Measurements from ENCODE around the gene UNC5C.
"Not testable (repeated sequence)": the region's sequence is repeated elsewhere in the genome, so short reads cannot be mapped to it uniquely, and the experiment has no call there.

Gene UNC5C

DNA sequence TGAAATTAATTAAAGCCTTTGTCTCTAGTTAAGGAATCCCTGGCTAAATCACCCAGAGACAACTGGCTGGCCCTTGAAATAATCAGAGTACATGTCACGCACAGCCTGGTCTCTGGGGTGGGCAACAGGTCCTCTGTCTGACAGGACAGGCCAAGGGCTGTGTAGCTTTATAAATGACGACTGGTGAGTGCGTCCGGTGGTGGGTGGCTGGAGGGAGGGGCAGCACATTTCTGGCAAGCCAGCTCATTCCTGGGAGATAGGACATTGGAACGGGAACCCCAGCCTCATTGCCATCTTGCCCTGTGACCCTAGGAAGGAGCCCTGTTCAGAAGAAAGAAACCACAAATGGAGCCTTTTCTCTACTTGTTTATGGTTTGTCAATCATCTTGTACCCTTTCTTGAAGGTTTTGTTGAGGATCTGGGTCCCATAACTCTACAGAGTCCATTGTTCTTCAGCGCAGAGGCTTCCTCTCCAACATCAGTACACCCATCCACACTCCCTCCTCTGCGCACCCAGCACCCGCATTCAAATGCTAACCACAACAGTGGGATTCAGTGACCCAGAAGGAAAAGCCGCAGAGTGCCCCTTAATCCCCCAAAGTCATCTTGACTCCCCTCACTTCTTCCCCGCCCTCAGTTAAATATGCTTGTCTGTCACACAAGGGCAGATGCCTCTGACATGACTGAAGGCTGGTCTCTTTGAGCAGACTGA lies 368.1 kb downstream of the UNC5C start:
- DNase-seq (ENCODE audit: low read depth in 2 of 2): no peak

DNA sequence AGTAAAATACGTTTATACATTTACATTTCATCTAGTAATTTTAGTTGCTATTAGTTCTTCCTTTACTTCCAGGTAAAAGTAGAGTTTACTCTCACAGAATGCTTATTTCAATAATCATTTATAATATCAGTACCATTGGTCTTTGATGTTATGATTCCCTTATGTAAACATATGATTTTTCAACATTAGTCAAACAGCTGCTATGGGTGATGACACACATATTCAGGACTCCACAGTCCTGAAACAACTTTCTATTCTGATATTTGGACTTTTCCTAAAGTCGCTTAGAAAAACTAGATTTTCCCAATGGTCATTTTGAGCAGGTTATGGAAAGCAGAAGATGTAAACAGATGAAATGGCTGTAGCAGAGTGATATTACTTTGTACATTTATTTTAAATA lies 369.8 kb downstream of the UNC5C start:
- DNase-seq (ENCODE audit: low read depth in 2 of 2): no peak

DNA sequence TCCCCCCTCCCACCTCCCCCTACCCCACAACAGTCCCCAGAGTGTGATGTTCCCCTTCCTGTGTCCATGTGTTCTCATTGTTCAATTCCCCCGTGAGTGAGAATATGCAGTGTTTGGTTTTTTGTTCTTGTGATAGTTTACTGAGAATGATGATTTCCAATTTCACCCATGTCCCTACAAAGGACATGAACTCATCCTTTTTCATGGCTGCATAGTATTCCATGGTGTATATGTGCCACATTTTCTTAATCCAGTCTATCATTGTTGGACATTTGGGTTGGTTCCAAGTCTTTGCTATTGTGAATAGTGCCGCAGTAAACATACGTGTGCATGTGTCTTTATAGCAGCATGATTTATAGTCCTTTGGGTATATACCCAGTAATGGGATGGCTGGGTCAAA lies 377.4 kb downstream of the UNC5C start:
- DNase-seq (ENCODE audit: low read depth in 2 of 2): not testable (repeated sequence)

DNA sequence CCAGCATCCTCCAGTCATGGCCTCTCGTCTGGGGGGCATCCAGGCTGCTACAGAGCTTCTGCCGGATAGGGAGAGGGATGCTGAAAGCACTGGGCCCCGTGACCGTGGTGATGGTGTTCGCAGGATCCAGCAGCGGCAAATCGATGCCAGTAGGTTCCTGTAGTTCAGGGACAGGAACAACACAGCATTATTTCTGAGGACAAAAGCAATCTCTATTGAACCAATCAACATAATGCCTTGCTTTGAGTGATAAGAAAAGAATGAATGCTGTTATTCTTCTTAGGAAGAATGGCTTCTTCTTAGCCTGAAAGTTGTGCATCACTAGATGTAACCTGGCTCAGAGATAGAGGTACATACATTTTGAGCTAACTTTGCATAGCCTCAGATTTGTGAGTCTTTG lies 378.6 kb downstream of the UNC5C start:
- no peak for DNase-seq (ENCODE audit: low read depth in 2 of 2)

DNA sequence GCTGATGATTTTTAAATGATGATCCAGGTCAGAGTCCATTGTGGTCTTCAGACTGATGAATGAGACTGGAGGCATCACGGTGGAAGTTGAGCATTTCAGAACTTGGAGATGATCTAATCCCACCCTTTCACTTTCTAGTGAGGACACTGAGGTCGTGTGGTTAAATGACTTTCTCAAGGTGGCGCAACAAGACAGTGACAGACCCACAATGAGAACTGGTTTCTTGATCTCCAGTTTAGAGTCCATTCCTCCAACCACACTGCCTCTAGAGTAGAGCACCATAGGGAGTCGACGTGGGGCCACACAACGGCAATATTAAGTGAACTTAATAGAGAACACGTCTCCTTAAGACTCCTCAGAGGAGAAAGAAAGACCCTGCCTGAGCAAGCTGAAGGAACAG lies 381.0 kb downstream of the UNC5C start:
- no peak for DNase-seq (ENCODE audit: low read depth in 2 of 2)

DNA sequence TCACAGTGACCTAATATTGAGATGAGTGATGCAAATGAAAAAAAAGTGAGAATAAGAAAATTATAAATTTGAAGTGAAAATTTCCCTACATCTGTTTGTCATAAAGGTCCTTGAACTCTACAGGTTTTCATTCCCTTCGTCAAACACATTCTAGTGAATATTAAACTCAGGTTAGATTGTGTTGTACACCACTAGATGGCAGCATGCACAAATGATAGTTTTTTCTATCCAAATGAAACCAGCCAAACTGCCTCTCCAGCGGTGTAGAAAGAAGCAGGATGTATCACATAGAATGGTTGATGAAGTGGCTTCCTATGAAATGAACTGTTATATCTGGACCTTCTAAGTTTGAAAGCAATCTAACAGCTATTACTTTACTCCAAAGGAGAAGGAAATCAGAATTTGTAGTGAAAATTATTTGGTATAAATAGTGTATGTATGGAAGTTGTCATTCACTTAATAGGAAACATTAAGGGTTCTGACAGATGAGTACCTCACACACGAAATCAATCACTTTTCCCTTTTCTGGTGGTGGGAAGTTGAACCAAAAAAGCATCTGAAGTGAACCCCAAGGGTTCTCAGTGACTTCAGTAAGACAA lies 382.7 kb downstream of the UNC5C start:
- no peak for DNase-seq (ENCODE audit: low read depth in 2 of 2)

DNA sequence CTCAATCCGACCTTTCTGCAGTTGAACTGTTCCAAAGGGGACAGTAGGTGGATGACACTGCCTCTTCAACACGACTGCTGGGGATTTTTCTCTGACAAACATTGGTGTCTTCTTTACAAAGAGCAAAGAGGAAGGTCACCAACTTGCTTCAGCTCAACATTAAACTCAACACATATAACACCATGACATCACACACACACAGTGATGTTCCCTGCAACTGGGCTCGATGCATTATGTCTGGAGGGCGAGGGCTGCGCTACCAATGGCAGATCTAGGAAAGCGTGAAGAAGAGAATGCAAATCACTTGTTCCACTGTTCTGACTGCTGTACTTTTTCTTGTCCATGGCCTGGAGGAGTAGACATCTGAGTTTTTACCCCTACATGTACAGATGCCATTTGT lies 385.9 kb downstream of the UNC5C start:
- no peak for DNase-seq (ENCODE audit: low read depth in 2 of 2)

DNA sequence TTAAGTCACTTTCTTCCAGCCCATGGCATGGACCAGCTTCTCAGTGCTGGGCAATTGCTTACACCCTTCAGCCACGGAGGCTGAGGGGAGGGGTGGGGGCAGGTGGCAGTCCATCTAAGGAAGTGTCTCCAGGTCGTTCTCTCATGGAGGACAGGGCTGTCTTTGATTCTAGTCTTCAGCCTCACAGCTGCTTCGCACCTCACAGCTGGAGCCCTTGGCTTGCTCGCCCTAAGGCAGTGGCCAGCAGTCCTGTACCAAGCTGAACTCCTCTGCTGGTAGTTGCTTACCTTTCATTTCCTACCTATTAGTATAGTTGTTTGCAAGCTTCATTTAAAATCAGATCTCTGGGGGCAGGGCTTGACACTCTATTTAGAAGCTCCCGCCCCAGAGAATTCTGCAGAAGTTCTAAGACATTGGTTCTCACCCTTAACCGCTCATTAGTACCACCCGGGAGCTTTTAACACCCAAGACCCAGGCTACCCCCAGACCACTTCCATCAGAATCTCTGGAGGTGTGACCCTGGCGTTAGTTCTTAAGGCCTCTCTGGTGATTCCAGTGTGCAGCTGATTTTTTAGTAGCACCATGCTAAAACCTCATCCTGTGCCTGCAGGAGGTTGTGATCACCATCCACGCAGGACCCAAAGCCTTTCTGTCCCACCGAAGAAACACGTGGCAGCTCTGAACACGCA lies 386.8 kb downstream of the UNC5C start:
- DNase-seq (ENCODE audit: low read depth in 2 of 2): no peak

DNA sequence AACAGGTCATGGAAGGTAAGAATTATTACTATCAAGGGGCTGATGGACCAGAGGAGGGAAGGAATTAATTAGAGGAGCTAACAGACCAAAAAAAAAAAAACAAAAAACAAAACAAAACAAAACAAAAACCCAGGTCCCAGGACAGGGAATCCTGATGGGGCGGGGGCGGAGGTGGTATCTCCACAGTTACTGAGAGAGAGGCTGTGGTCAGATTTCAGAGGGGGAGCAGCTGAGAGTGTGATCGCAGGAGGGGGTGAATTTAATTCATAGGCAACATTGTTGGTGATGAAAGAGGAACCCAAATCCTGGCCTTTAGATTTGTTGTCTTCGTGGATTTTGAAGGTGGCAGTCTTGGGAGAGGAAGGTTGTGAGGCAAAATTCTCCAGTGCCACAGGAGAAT lies 389.4 kb downstream of the UNC5C start:
- no peak for DNase-seq (ENCODE audit: low read depth in 2 of 2)

DNA sequence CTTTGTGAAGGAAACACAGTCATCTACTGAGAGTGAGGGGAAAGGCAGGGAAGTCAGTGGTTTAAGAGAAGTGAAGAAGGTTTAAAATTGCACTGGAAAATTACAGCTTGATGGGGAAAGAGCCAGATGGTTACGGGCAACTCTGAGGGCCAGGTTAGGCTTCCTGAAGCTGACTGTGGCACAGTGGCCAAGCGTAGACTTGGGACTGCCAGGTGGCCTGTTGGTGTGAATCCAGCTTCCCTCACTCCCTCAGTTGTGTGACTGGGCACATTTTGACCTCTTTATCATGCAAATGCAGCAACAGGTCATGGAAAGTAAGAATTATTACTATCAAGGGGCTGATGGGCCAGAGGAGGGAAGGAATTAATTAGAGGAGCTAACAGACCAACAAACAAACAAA lies 390.1 kb downstream of the UNC5C start:
- DNase-seq (ENCODE audit: low read depth in 2 of 2): no peak

DNA sequence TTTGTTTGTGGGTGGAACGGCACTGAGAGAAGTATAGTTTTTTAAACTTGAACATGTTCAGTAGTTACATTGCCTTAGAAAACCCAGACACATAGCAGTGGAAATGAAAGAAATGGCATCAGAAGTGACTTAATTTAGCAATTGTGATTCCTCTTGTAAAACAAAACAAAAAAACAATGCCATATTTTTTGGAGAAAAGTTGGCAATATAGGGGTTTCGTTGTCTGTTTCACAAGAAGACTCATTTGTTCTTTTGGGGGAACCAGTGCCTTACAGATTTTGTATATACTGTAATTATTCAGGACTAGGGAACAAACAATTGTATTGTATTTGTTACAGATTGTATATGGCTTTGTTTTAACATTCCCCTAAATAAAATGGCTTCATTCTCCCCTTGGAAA lies 390.7 kb downstream of the UNC5C start:
- DNase-seq (ENCODE audit: low read depth in 2 of 2): no peak

DNA sequence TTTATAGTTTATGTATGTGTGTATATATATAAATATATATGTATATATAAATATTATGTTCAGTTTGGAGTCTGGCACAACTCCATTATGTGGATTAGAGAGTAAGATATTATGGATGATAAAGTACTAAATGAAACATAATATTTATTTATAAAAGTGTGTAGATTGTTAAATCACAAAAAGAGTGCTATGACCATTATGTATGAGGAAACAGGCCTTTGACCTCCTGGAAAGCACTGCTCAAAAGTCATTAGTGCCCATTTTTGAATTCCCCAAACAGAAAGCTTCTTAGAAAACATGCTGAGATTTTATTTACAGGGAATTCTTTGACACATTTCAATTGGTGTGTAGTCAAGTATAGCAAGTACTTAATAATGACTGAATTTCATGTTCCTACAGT lies 391.2 kb downstream of the UNC5C start:
- no peak for DNase-seq (ENCODE audit: low read depth in 2 of 2)

DNA sequence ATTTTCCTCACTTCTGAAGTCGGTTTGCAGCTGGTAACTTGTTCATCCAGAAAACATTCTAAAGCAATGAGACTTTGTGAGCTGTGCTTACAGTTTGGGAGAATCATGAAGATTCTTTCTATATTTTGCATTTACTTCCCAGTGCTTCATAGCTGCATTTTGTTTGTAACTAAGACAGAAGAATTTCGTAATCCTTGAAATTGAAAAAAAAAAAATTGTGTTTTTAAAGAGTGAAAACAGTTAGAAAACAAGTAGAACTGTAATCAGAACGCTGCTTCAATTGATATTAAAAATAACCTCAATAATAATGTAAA lies 392.4 kb downstream of the UNC5C start:
- no peak for DNase-seq (ENCODE audit: low read depth in 2 of 2)

DNA sequence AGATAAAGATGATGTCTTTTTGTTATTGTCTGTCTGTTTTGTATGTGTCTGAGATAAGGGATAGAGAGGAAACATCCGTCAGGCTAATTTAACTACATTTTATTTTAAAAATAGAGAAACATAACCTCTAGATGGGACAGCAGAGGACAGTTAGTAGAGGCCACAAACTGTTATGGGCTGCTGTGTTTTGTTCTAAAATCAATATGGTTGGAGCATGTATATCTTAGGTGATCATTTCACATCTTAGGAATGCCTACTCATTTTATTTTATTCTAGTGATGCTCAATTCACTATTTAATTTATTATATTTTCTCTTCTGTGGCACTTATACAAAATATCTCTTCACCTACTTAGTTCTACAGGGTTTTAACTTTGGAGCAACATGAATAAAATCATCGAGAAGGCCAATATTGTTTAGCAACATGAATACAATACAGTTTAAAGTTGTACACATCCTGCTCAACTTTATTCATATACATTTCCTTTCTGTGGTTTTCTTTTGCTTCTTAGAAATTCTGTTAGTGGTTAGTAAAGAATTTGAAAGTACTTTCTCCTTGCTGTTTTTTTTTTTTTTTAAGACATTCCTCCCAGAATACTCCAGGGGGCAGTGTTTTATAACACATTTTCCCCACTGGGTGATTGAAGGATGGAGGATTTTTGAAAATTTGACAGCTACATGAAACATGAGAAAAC lies 392.9 kb downstream of the UNC5C start:
- DNase-seq (ENCODE audit: low read depth in 2 of 2): no peak

DNA sequence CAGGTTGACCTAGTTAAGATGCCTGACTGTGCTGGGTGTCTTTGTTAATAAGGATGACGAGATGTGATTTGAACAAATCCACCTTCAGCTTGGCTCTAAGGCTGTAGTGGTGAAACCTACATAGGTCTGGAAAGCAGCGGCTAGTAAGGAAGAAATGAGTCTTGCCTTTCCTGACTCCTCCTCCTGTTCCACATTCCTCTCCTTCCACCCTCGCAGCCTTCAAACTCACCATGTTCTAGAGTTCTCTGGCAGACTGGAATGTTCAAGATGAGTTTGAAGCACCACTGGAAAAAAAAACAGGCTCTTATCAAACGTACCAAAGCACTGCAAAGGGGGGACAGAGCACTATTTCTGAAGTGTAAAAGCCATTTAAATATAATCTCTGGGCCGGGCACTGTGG lies 395.6 kb downstream of the UNC5C start:
- DNase-seq (ENCODE audit: low read depth in 2 of 2): no peak

DNA sequence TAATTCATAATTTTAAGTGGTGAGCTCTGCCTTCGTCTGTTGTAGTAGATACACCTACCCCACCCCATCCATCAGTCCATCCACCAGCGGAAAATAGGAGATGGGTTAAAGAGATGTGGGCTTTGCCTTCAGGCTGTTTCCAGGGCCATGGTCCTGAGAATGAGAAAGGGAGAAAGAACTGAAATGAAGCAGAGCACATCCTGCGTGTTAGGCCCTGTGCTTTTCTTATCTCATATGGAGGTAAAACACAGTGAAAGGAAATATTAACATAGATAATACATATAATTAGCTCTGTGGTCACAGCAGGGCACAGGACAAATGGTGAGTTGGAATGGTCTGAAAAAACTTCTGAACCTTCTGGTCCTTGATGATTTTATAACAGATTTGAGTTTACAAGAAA lies 397.5 kb downstream of the UNC5C start:
- DNase-seq (ENCODE audit: low read depth in 2 of 2): no peak

DNA sequence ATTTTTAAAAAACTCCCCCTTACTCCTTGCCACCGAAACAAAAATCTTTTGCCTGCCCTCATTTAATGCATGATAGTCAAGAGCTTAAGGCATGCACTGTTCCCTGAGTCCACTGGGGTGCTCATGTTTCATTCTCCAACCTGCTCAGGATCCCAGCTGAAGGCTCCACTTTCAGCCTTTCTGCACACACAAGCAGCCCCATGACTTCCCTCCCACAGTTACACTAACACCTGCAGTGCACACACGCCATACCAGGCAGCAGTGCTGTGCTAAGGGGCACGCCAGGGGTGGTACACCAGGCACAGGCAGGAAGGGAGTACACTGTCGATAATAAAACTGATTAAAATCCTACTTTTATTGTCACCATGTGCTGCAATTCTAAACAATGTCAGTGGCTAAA lies 405.8 kb downstream of the UNC5C start:
- no peak for DNase-seq (ENCODE audit: low read depth in 2 of 2)

DNA sequence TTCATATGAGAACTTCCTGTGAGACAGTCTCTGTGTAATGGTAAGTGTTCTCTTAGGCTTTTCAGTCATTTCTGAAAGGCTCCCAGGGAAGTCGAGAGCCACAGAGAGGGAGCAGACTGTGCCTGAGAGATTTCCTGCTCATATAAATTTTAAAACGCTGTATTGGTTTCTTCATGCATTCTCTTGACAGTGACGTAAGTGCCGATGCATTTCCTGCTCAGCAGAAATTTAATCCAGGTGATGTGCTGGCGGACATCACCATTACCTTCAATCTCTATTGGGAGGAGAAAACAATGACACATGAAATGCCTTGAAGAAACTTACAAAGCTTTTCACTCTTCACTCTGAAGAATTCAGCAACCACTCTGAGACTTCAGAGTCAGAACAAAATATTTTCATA lies 407.4 kb downstream of the UNC5C start:
- DNase-seq (ENCODE audit: low read depth in 2 of 2): no peak

DNA sequence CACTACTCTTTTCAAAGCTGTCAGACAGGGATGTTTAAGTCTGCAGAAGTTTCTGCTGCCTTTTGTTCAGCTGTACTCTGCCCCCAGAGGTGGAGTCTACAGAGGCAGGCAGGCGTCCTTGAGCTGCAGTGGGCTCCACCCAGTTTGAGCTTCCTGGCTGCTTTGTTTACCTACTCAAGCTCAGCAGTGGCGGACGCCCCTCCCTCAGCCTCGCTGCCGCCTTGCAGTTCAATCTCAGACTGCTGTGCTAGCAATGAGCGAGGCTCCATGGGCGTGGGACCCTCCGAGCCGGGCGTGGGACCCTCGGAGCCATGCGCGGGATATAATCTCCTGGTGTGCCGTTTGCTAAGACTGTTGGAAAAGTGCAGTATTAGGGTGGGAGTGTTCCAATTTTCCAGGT lies 409.3 kb downstream of the UNC5C start:
- DNase-seq (ENCODE audit: low read depth in 2 of 2): not testable (repeated sequence)

DNA sequence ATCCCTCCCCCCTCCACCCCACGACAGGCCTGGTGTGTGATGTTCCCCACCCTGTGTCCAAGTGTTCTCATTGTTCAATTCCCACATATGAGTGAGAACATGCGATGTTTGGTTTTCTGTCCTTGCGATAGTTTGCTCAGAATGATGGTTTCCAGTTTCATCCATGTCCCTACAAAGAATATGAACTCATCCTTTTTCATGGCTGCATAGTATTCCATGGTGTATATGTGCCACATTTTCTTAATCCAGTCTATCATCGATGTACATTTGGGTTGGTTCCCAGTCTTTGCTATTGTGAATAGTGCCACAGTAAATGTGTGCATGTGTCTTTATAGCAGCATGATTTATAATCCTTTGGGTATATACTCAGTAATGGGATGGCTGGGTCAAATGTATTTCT lies 414.8 kb downstream of the UNC5C start:
- not testable (repeated sequence) for DNase-seq (ENCODE audit: low read depth in 2 of 2)

DNA sequence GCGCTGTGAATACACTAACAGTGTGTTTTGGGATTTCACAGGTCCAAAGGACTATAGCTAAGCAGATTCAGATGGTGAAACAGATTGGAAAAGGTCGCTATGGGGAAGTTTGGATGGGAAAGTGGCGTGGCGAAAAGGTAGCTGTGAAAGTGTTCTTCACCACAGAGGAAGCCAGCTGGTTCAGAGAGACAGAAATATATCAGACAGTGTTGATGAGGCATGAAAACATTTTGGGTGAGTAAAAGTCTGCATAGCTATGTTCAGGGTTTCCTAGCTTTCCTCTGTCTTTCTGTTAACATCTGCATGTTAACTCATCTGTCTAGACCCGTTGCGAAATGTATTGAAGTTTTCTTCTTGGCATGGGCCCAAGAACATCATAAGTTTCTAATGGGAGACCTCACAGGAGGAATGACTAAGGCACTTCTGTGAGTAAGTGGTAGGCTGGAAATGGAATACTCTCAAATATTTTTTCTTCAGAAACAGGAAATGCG lies 418.9 kb downstream of the UNC5C start:
- no peak for DNase-seq (ENCODE audit: low read depth in 2 of 2)

DNA sequence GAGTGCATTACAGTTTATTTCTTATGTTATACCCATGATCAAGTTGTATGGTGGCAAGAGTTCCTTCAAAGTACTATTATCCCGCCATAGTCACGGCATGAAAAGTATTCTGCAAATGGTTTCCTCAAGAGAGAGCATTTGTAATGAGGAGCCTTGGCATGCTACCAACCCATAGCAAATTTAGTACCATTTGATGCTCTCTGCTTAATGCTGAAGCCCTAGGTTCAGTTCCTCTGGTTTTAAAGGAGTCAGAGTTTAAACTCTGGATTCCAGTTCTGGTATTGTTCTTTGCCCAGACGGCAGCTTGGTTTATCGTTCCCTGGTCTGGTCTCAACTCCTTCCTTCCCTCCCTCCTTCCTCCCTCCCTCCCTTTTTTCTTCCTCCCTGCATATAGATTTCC lies 419.7 kb downstream of the UNC5C start:
- DNase-seq (ENCODE audit: low read depth in 2 of 2): no peak

Data from activated CD4-positive, alpha-beta T cell treated with anti-CD3 and anti-CD28 coated beads for 24 hours (primary cell).